HL-60 (cell line): ENCODE results near the gene SLC41A1.

Experiments used
- CTCF ChIP-seq: IDR thresholded peaks from one replicate; pipeline ENCODE4 v1.5.1; 2011; ENCODE audit warnings: low read length, control low read depth, inconsistent platforms; ENCODE audit not compliant: insufficient read depth
- GABPA ChIP-seq: IDR thresholded peaks from 2 replicates; pipeline ENCODE4 v1.6.1; 2012; ENCODE audit warnings: low read depth
- REST ChIP-seq: IDR thresholded peaks from 2 replicates; pipeline ENCODE4 v1.6.1; 2012; ENCODE audit warnings: low read depth; ENCODE audit not compliant: insufficient replicate concordance
- SPI1 ChIP-seq: IDR thresholded peaks from 2 replicates; pipeline ENCODE4 v1.6.1; 2012; ENCODE audit warnings: low read depth, mild to moderate bottlenecking, borderline replicate concordance

GRCh38 chr1:205834751-205835150, 21.8 kb upstream of the SLC41A1 start:
- no peak for TF ChIP-seq CTCF
- TF ChIP-seq SPI1: no peak
- no peak for TF ChIP-seq REST
- TF ChIP-seq GABPA: no peak
